D721Med (cell line): ENCODE results near the gene CDH24.

Experiments
- DNase-seq: peaks from one replicate; pipeline ENCODE4 v3.0.0; 2011; ENCODE audit warnings: low spot score; ENCODE audit not compliant: insufficient read length
- FAIRE-seq: peaks from 2 replicates; lab custom pipeline; 2011; peaks lifted over from hg19 to GRCh38; lab: Jason Lieb, UNC
- TF ChIP-seq, protein P1 (sequence below): IDR thresholded peaks from 2 replicates; pipeline ENCODE4 v1.5.1; 2012; ENCODE audit warnings: mild to moderate bottlenecking, control low read depth; ENCODE audit not compliant: insufficient read depth; ENCODE audit errors: missing control alignments

Gene CDH24

DNA sequence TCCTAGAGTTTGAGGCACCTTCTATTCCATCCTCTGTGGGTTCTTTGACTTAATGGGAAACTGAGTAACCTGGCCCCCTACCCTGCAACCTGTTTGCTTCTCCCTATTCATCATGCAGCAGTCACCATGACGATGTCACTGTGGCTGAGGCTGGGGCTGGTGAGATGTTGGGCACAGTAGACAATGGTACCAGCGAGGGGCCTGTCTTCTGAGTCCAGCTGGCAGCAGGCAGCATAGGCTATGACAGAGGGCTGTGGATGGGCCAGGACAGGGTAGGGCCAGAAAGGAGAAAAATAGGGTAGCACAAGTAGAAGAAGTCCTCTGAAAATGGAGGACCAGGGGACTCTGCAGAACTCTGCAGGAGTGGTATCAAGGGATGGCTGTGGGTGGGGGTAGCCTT lies 45.5 kb upstream of the CDH24 start:
- TF ChIP-seq, protein P1, sequence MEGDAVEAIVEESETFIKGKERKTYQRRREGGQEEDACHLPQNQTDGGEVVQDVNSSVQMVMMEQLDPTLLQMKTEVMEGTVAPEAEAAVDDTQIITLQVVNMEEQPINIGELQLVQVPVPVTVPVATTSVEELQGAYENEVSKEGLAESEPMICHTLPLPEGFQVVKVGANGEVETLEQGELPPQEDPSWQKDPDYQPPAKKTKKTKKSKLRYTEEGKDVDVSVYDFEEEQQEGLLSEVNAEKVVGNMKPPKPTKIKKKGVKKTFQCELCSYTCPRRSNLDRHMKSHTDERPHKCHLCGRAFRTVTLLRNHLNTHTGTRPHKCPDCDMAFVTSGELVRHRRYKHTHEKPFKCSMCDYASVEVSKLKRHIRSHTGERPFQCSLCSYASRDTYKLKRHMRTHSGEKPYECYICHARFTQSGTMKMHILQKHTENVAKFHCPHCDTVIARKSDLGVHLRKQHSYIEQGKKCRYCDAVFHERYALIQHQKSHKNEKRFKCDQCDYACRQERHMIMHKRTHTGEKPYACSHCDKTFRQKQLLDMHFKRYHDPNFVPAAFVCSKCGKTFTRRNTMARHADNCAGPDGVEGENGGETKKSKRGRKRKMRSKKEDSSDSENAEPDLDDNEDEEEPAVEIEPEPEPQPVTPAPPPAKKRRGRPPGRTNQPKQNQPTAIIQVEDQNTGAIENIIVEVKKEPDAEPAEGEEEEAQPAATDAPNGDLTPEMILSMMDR = no peak
- FAIRE-seq = no peak
- DNase-seq = no peak

DNA sequence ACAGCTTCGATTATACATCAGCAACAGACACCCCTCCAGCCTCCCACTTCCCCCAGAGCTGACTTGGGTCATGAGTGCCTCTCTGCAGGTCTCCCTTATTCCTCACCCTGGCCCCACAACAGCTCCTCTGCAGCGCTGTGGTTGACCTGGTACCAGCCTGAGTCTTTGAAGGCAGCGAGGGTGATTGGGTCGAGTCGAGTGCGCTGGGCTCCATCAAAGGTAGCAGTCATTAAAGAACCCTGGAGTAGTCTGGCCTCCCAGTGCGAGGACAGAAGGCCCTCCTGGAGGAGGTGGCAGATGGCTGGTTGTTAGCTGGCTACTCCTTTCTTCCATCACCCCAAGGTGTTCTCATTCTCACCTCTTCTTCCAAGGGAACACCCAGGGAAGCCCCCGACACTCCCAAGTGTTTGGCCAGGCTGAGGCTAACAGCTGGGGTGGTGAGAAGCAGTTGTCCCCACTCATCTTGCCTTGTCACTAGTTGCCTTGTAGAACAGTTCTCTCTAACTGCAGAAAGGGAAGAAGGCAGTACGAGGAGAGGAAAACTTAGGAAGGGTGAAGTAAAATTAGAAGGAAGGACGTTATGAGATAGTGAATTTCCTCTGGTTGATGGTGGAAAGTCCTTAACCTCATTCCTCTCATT lies 44.8 kb upstream of the CDH24 start:
- FAIRE-seq = no peak
- no peak for DNase-seq
- TF ChIP-seq, protein P1 = no peak

DNA sequence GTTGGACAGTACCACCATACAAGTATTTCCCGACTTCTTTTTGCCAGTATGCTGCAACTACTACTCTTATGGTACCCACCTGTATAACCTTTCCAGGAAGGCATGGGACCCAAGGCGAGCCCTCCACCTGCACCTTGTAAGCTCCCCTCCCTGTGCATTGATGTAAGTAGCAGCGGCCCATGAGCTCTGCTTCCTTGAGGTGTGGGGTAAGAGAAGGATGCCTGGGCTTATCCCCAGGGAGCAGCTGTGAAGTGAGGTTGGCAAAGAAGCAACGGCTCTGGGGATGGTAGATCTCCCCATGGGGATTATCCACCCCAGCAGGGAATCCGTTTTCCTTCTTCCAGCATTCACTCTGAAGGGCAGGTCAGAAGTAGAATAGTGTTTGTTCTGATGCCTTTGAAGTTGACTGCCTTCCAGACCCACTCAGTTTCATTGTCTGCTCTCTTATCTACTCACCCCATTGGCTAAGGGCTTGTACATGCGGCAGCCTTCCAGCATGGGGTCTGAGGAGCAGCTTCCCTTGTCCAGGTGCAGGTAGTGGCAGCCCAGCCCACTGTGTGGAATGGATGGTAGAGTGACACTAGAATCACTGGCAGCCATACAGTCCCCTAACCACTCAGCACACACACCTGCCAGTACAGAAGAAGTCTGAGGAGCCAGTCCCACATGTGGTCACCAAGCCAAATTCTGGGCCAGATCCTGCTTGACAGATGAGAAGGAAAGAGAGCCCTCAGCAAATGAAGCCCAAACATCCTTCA lies 44.1 kb upstream of the CDH24 start:
- no peak for FAIRE-seq

DNA sequence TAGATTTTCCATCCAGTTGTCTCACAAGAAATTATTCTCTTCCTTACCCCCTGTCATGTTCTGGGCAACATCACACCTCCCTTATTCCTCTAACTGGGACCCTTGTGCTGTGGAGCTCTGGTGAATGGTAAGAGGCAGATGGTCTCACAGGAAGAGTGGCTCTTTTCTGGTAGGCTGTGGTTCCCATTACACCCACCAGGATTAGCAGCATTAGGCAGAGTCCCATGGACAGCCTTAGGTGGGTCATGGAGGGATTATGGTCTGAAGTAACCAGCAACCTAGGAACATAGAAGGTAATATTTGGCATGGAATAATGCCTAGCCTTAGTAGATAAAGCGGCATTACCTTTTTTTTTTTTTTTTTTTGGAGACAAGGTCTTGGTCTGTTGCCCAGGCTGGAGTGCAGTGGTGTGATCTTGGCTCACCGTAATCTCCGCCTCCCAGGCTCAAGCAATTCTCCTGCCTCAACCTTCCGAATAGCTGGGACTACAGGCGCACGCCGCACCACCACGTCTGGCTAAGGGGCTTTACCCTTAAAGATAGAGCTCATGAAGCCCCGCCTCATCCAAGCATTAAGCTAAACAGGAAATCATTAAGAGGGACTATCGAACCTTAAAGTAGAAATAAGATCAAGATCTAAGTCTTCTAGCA lies 42.0 kb upstream of the CDH24 start:
- TF ChIP-seq, protein P1 = no peak
- FAIRE-seq = no peak

More for the DNA sequence above, 44.1 kb upstream of the CDH24 start:
- TF ChIP-seq, protein P1 = no peak
- DNase-seq = no peak

GRCh38 chr14:23097786-23098185 lies 40.5 kb upstream of the CDH24 start:
- TF ChIP-seq, protein P1 = no peak

More for the DNA sequence above, 42.0 kb upstream of the CDH24 start:
- no peak for DNase-seq

DNA sequence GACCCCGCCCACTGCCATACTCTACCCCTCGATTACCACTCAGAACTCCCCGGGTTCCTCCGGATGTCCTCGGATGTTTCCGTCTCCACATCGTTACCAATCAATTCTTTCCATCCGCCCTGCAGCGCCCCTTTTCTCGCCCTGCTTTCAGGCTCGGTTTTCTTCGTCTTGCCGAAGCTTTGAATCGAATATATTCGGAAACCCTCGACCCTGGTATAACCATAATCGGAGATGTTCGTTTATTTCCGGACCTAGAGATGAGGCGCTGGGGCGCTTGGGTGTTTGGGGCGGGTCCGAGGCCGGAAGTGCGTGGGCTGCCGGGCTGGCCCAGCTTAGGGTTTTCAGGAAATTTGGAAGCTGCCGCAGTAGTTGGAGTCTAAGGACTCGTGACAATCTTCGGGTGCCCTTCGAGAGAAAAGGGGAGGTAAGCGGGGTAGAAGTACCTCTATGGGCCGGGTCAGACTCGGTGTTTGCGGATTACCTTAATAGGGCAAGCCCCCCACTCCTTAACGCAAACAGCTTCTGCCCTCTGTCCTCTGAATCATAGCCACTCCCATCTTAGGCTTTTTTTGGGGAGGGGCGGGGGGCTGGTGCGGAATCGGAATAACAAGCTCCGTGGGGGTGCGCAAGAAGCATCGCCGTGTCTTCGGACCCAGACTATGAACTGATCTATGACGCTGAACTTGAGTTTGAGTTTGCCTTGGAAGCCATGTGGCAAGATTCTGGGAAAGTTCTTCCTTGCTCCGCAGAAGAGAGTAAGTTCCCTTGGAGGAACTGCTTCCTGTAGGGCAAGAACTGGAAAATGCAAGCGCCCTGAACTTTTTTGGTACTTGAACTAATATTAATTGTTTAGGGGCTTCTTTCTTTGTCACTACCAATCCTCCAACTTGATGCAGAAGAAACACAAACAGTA lies 38.1 kb upstream of the CDH24 start, which contains the start of gene C14orf119:
Gene C14orf119, plus strand, starts transcription at position 310 of the 913 bp plus-strand sequence. CDS start 2,154 bp downstream, outside the sequence.
- peak; percentile 92 for DNase-seq
- TF ChIP-seq, protein P1 = no peak
- no peak for FAIRE-seq

More at GRCh38 chr14:23097786-23098185, 40.5 kb upstream of the CDH24 start:
- no peak for DNase-seq
- no peak for FAIRE-seq
